ENCODE data around the gene LRRC55.
A peak's percentile ranks its signal among the peaks of the same experiment; 100 is the strongest.

The LRRC55 gene

GRCh38 chr11:57181678-57182305, at the start of gene LRRC55:
Gene LRRC55, plus strand, starts transcription at chr11:57181953. Its CDS starts 70 bp downstream, at chr11:57182023.
- DNase-seq = no peak

- DNase-seq = peak; percentile 39
These were observed 48.3 kb upstream of the LRRC55 start for GRCh38 chr11:57133366-57134038.

- DNase-seq = no peak
These were observed 47.5 kb upstream of the LRRC55 start for GRCh38 chr11:57134284-57134683.

- no peak for DNase-seq
These were observed 46.6 kb upstream of the LRRC55 start for GRCh38 chr11:57135020-57135751.

- no peak for DNase-seq
These were observed 41.2 kb upstream of the LRRC55 start for GRCh38 chr11:57140568-57140967.

- no peak for DNase-seq
These were observed 38.3 kb upstream of the LRRC55 start for GRCh38 chr11:57143459-57143858.

GRCh38 chr11:57144075-57144474, 37.7 kb upstream of the LRRC55 start:
- no peak for DNase-seq

GRCh38 chr11:57144531-57145320, 37.0 kb upstream of the LRRC55 start:
- DNase-seq = no peak

- DNase-seq = no peak
These were observed 35.5 kb upstream of the LRRC55 start for GRCh38 chr11:57146301-57146700.

GRCh38 chr11:57148621-57149020, 33.1 kb upstream of the LRRC55 start:
- DNase-seq = no peak

- DNase-seq = no peak
These were observed 31.3 kb upstream of the LRRC55 start for GRCh38 chr11:57150454-57150917.

- DNase-seq = no peak
These were observed 29.6 kb upstream of the LRRC55 start for GRCh38 chr11:57152134-57152533.

- no peak for DNase-seq
These were observed 28.3 kb upstream of the LRRC55 start for GRCh38 chr11:57153448-57153847.

GRCh38 chr11:57154739-57155138, 27.0 kb upstream of the LRRC55 start:
- no peak for DNase-seq

GRCh38 chr11:57155400-57155799, 26.4 kb upstream of the LRRC55 start:
- DNase-seq = no peak

- no peak for DNase-seq
These were observed 25.7 kb upstream of the LRRC55 start for GRCh38 chr11:57155838-57156607.

GRCh38 chr11:57156928-57157327, 24.8 kb upstream of the LRRC55 start:
- no peak for DNase-seq

- no peak for DNase-seq
These were observed 24.1 kb upstream of the LRRC55 start for GRCh38 chr11:57157624-57158023.

GRCh38 chr11:57158180-57158579, 23.6 kb upstream of the LRRC55 start:
- DNase-seq = no peak

GRCh38 chr11:57158599-57158998, 23.2 kb upstream of the LRRC55 start:
- no peak for DNase-seq

- DNase-seq = no peak
These were observed 21.1 kb upstream of the LRRC55 start for GRCh38 chr11:57160665-57161064.

GRCh38 chr11:57161351-57161750, 20.4 kb upstream of the LRRC55 start:
- no peak for DNase-seq
